ENCODE results near the gene DTD1. TPM values are rescaled to one million over a fixed set of nuclear protein-coding genes. Genes with fewer than 3 reads are reported as not detected.

The DTD1 gene
- polyA plus RNA-seq, 1 of the 3 experiments (the other 2 are of a cell fraction): 81.1 TPM

DNA sequence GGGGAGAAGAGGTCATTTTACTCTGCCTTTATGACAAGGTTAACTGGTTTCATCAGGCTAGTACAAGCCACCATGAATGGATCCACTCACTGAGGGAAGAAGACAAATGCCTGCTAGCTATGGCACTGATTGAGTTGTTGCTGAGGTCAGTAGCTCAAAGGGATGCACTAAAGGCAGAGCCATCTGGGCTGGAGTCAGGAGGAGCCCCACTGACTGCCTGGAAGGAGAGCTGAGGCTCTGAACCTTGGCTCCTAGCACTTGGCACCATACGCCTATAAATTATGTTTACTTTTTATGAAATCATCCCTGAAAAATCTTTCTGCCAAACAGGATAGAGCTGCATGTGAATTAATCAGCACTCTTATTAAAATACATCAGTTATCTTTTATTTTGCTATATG, 104.6 kb downstream of the DTD1 start:
- ChIA-PET CTCF (interaction anchor here (1.1 kb wide), 1 partner anchor 60 kb away, joined by 3 read pairs; no protein-coding TSS in a partner anchor), POLR2A (no interaction called here)
- Histone ChIP-seq H3K4me2 (no peak overlapping the region), H3F3A (replicated peaks; ENCODE audit: insufficient read depth) (no peaks in the 10 kb centered on the region), H2AFZ (ENCODE audit: low read depth) (no peak overlapping the region), H3K9ac (no peak overlapping the region), H3K79me2 (ENCODE audit: insufficient read depth) (no peaks in the 10 kb centered on the region), H3K9me2 (no peaks in the 10 kb centered on the region), H4K20me1 (ENCODE audit: insufficient read depth) (no peaks in the 10 kb centered on the region), H3K4me1 (ENCODE audit: control insufficient read depth in 1 of 2, insufficient read depth in 2 of 2, low read depth in 1 of 2, low read length in 1 of 2) (peaks cover 4% of the 10 kb centered on the region in 2 experiments; a peak in 1 of 4 replicates), H3K36me3 (replicated peaks in 1 of 2; ENCODE audit: control insufficient read depth in 1 of 2, insufficient read depth in 2 of 2, low read length in 1 of 2) (no peaks in the 10 kb centered on the region), H3K27me3 (ENCODE audit: insufficient read depth) (no peaks in the 10 kb centered on the region), H3K9me3 (no peaks in the 10 kb centered on the region), H3K4me3 (ENCODE audit: low read depth in 2 of 2, low read length in 1 of 2) (no peak overlapping the region), H3K27ac (ENCODE audit: low read depth in 2 of 2, low read length in 1 of 2) (no peak overlapping the region)
- no peak for DNase-seq
- WGBS (ENCODE audit: low lambda C conversion rate): 50% methylated on average over 1 of the region's 1 CpG
- no peak for TF ChIP-seq FOXM1 (IDR thresholded peaks at IDR 0.05; ENCODE audit: low read depth)
- TF ChIP-seq, protein P1, sequence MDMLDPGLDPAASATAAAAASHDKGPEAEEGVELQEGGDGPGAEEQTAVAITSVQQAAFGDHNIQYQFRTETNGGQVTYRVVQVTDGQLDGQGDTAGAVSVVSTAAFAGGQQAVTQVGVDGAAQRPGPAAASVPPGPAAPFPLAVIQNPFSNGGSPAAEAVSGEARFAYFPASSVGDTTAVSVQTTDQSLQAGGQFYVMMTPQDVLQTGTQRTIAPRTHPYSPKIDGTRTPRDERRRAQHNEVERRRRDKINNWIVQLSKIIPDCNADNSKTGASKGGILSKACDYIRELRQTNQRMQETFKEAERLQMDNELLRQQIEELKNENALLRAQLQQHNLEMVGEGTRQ (IDR thresholded peaks at IDR 0.05; ENCODE audit: borderline replicate concordance, low read depth, low read length): no peak
- TF ChIP-seq YY1 (IDR thresholded peaks at IDR 0.05; ENCODE audit: low read depth): no peak
- TF ChIP-seq NRF1 (IDR thresholded peaks at IDR 0.05; ENCODE audit: low read depth, low read length): no peak
- TF ChIP-seq PBX3 (IDR thresholded peaks at IDR 0.05): no peak
- no peak for TF ChIP-seq NFIC (IDR thresholded peaks at IDR 0.05; ENCODE audit: borderline replicate concordance)
- no peak for TF ChIP-seq JUND (IDR thresholded peaks at IDR 0.05)
- TF ChIP-seq EP300 (IDR thresholded peaks at IDR 0.05; ENCODE audit: borderline replicate concordance in 1 of 2, low read depth in 1 of 2, low read length in 1 of 2): no peak
- TF ChIP-seq, protein P2, sequence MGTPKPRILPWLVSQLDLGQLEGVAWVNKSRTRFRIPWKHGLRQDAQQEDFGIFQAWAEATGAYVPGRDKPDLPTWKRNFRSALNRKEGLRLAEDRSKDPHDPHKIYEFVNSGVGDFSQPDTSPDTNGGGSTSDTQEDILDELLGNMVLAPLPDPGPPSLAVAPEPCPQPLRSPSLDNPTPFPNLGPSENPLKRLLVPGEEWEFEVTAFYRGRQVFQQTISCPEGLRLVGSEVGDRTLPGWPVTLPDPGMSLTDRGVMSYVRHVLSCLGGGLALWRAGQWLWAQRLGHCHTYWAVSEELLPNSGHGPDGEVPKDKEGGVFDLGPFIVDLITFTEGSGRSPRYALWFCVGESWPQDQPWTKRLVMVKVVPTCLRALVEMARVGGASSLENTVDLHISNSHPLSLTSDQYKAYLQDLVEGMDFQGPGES (IDR thresholded peaks at IDR 0.05; ENCODE audit: low read depth, low read length): no peak
- no peak for TF ChIP-seq SMC3 (IDR thresholded peaks at IDR 0.05; ENCODE audit: low read depth, low read length)
- no peak for TF ChIP-seq RCOR1 (IDR thresholded peaks at IDR 0.05; ENCODE audit: low read length)
- TF ChIP-seq, protein P3, sequence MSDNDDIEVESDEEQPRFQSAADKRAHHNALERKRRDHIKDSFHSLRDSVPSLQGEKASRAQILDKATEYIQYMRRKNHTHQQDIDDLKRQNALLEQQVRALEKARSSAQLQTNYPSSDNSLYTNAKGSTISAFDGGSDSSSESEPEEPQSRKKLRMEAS (IDR thresholded peaks at IDR 0.05; ENCODE audit: low read depth): no peak

- Histone ChIP-seq H3K9me2 (no peaks in the 10 kb centered on the region), H3K4me2 (no peak overlapping the region), H3K9ac (no peak overlapping the region), H3K36me3 (replicated peaks in 1 of 2; ENCODE audit: control insufficient read depth in 1 of 2, insufficient read depth in 2 of 2, low read length in 1 of 2) (no peaks in the 10 kb centered on the region), H3K9me3 (no peaks in the 10 kb centered on the region), H3K27ac (ENCODE audit: low read depth in 2 of 2, low read length in 1 of 2) (no peak overlapping the region), H4K20me1 (ENCODE audit: insufficient read depth) (no peaks in the 10 kb centered on the region), H3K27me3 (ENCODE audit: insufficient read depth) (no peaks in the 10 kb centered on the region), H3K79me2 (ENCODE audit: insufficient read depth) (no peaks in the 10 kb centered on the region), H2AFZ (ENCODE audit: low read depth) (no peak overlapping the region), H3K4me3 (ENCODE audit: low read depth in 2 of 2, low read length in 1 of 2) (no peak overlapping the region), H3F3A (replicated peaks; ENCODE audit: insufficient read depth) (no peaks in the 10 kb centered on the region), H3K4me1 (ENCODE audit: control insufficient read depth in 1 of 2, insufficient read depth in 2 of 2, low read depth in 1 of 2, low read length in 1 of 2) (peaks cover 4% of the 10 kb centered on the region in 2 experiments; a peak in 1 of 4 replicates)
- TF ChIP-seq, protein P3 (IDR thresholded peaks at IDR 0.05; ENCODE audit: low read depth): no peak
- no peak for TF ChIP-seq JUND (IDR thresholded peaks at IDR 0.05)
- no peak for TF ChIP-seq RFX5 (IDR thresholded peaks at IDR 0.05; ENCODE audit: low read length)
- TF ChIP-seq SIN3A (IDR thresholded peaks at IDR 0.05; ENCODE audit: borderline replicate concordance, low read depth, low read length): no peak
- POLR2A ChIA-PET: no interaction called here
- DNase-seq: no peak
- WGBS (ENCODE audit: low lambda C conversion rate): 98% methylated on average over 6 of the region's 6 CpGs
- CTCF ChIA-PET: no interaction called here
Observed at GRCh38 chr20:18694071-18694470, 106.2 kb downstream of the DTD1 start.
